Stomach (tissue), 4 donors: ENCODE data around the gene BPIFA2.

Experiments used
- EP300 ChIP-seq: sonication (generic); formaldehyde crosslinking; IDR thresholded peaks from one replicate; pipeline ENCODE4 v1.6.1; 2017; ENCODE audit warnings: antibody characterized with exemption
- POLR2A ChIP-seq, 4 donors: fragments of 450-650 bp; IDR thresholded peaks; one replicate each; pipeline ENCODE4 v1.6.1; 2016; ENCODE audit warnings: antibody characterized with exemption in 4 of 4, control low read depth in 2 of 4, mild to moderate bottlenecking in 1 of 4, moderate library complexity in 1 of 4
- POLR2AphosphoS5 ChIP-seq, 3 donors: sonication (generic); formaldehyde crosslinking; IDR thresholded peaks; one replicate each; pipeline ENCODE4 v1.6.1; 2016; ENCODE audit warnings: antibody characterized with exemption in 3 of 3
- TF ChIP-seq, protein P1 (sequence below), 7 experiments: fragments of 450-650 bp in 4 of 7; fragments of 200-600 bp in 3 of 7; sonication (generic) in 3 of 7; IDR thresholded peaks; one replicate each; pipeline ENCODE4 v1.5.1; 2016 to 2019; ENCODE audit warnings: antibody characterized with exemption in 7 of 7, control low read depth in 2 of 7, mild to moderate bottlenecking in 1 of 7

- TF ChIP-seq, protein P1, sequence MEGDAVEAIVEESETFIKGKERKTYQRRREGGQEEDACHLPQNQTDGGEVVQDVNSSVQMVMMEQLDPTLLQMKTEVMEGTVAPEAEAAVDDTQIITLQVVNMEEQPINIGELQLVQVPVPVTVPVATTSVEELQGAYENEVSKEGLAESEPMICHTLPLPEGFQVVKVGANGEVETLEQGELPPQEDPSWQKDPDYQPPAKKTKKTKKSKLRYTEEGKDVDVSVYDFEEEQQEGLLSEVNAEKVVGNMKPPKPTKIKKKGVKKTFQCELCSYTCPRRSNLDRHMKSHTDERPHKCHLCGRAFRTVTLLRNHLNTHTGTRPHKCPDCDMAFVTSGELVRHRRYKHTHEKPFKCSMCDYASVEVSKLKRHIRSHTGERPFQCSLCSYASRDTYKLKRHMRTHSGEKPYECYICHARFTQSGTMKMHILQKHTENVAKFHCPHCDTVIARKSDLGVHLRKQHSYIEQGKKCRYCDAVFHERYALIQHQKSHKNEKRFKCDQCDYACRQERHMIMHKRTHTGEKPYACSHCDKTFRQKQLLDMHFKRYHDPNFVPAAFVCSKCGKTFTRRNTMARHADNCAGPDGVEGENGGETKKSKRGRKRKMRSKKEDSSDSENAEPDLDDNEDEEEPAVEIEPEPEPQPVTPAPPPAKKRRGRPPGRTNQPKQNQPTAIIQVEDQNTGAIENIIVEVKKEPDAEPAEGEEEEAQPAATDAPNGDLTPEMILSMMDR (IDR thresholded peaks at IDR 0.05), result no peak
- TF ChIP-seq POLR2A (IDR thresholded peaks at IDR 0.05), result no peak
- TF ChIP-seq EP300, result no peak
- TF ChIP-seq POLR2AphosphoS5 (IDR thresholded peaks at IDR 0.05), result no peak
Observed at GRCh38 chr20:33188421-33188820, 20.5 kb downstream of the BPIFA2 start.
